GM08714 (cell line): Measurements from ENCODE around the gene INPP5K.

Source experiments
- H3K4me3 ChIP-seq: fragments of 200-500 bp; sonication (Bioruptor generic); 2 replicates; pipeline ENCODE4 v1.5.1; 2014; ENCODE audit warnings: mild to moderate bottlenecking, low read length, inconsistent platforms
- ZNF274 ChIP-seq: IDR thresholded peaks from 2 replicates; pipeline ENCODE4 v1.6.1; 2012; ENCODE audit warnings: mild to moderate bottlenecking, low read depth, low read length

Gene INPP5K

GRCh38 chr17:1490643-1491442 lies 25.6 kb downstream of the INPP5K start:
- TF ChIP-seq ZNF274, result no peak
- H3K4me3 ChIP-seq, result peak overlapping the region; percentile 88

GRCh38 chr17:1488826-1489270 lies 27.6 kb downstream of the INPP5K start:
- H3K4me3 ChIP-seq, result no peak overlapping the region
- TF ChIP-seq ZNF274, result no peak

- no peak for TF ChIP-seq ZNF274
These were observed 28.2 kb downstream of the INPP5K start for GRCh38 chr17:1487939-1488825.

GRCh38 chr17:1486802-1487695 lies 29.4 kb downstream of the INPP5K start:
- TF ChIP-seq ZNF274, result no peak
- H3K4me3 ChIP-seq, result peak overlapping the region; percentile 58; the same call in 1 of the 2 replicates

More at GRCh38 chr17:1487939-1488825, 28.2 kb downstream of the INPP5K start:
- peak overlapping the region; percentile 58; the same call in 1 of the 2 replicates for H3K4me3 ChIP-seq

- H3K4me3 ChIP-seq, result peak overlapping the region; percentile 59; the same call in 1 of the 2 replicates
- TF ChIP-seq ZNF274, result no peak
These were observed 30.7 kb downstream of the INPP5K start for GRCh38 chr17:1485423-1486376.

GRCh38 chr17:1484676-1485422 lies 31.6 kb downstream of the INPP5K start:
- no peak for TF ChIP-seq ZNF274
- peak overlapping the region; percentile 59; the same call in 1 of the 2 replicates for H3K4me3 ChIP-seq

- H3K4me3 ChIP-seq, result no peak overlapping the region
- no peak for TF ChIP-seq ZNF274
These were observed 32.3 kb downstream of the INPP5K start for GRCh38 chr17:1484060-1484535.

- no peak overlapping the region for H3K4me3 ChIP-seq
- no peak for TF ChIP-seq ZNF274
These were observed 33.7 kb downstream of the INPP5K start for GRCh38 chr17:1482680-1483079.

- no peak for TF ChIP-seq ZNF274
- no peak overlapping the region for H3K4me3 ChIP-seq
These were observed 34.7 kb downstream of the INPP5K start for GRCh38 chr17:1481736-1482135.

GRCh38 chr17:1480747-1481465 lies 35.5 kb downstream of the INPP5K start:
- no peak for TF ChIP-seq ZNF274
- no peak overlapping the region for H3K4me3 ChIP-seq

GRCh38 chr17:1478418-1478817 lies 38.0 kb downstream of the INPP5K start:
- no peak overlapping the region for H3K4me3 ChIP-seq
- TF ChIP-seq ZNF274, result no peak
